ENCODE data around the gene NUDCD2.
"Not testable (repeated sequence)": the region's sequence is repeated elsewhere in the genome, so short reads cannot be mapped to it uniquely, and the experiment has no call there.

The NUDCD2 gene

GRCh38 chr5:163426128-163426527 is 33.8 kb downstream of the NUDCD2 start:
- DNase-seq (ENCODE audit: low read depth): not testable (repeated sequence)

DNA sequence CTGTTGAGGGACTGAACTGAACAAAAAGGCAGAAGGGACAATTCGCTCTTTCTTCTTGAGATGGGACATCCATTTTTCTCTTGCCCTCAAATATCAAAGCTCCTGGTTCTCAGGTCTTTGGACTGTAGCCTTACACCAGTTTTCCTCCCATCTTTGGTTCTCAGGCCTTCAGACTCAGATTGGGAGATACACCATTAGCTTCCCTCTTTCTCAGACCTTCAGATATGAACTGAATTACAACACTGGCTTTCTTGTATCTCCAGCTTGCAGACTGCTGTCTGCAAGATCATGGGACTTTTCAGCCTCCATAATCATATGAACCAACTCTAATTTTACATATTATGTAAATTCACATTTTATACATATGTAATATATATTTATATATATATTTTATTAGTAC is 35.1 kb downstream of the NUDCD2 start:
- no peak for DNase-seq (ENCODE audit: low read depth)

GRCh38 chr5:163415673-163416072 is 44.2 kb downstream of the NUDCD2 start:
- not testable (repeated sequence) for DNase-seq (ENCODE audit: low read depth)

GRCh38 chr5:163410505-163410904 is 49.4 kb downstream of the NUDCD2 start:
- no peak for DNase-seq (ENCODE audit: low read depth)

DNA sequence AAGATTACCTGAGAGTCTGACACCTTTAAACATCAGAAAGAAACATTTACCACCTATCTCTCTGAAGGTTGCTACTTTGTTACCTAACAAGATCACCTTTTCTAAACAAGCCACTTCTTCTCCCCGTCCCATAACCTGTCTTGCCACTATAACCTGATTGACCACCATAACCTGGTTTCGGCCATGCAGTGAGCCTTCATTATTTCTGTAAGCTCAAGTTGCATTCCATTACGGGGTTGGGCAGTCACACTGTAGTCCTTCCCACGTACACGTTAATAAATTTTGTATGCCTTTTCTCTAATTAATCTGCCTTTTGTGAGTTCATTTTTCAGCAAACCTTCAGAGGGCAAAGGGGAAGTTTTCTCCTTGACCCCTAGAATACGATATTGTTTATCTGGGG is 50.5 kb downstream of the NUDCD2 start:
- no peak for DNase-seq (ENCODE audit: low read depth)

DNA sequence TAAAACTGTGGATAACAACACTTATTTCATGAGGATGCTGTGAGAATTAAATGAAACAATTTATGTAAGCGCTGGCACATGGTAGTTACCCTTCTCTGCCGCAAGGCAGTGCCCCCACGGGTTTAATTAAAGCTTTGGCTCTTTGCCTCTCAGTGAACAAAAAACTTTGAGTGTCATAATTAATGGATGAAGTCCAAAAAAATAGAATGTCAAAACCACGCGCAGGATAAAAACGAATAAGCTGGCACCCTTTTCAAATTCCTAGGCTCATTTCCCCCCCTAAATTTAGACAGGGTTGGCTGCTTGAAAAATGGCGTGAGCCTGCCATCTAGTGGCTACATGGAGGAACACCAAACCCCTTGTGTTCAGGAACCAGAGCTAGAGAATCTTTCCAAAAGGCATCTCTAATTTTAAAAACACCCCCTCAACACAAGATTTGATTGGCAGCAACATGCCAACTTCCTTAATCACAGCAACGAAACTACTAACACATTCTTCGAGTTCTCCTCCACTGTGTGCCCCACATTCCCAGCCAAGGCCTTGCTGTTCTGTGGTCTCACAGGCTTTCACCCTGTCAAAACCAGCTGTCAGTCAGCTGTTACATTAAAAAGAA is 51.5 kb downstream of the NUDCD2 start:
- DNase-seq (ENCODE audit: low read depth): peak; percentile 27

GRCh38 chr5:163407034-163407655 is 52.8 kb downstream of the NUDCD2 start:
- DNase-seq (ENCODE audit: low read depth): no peak

- no peak for DNase-seq (ENCODE audit: low read depth)
These were observed 55.3 kb downstream of the NUDCD2 start for GRCh38 chr5:163404364-163405173.

- no peak for DNase-seq (ENCODE audit: low read depth)
These were observed 57.9 kb downstream of the NUDCD2 start for GRCh38 chr5:163402007-163402406.

DNA sequence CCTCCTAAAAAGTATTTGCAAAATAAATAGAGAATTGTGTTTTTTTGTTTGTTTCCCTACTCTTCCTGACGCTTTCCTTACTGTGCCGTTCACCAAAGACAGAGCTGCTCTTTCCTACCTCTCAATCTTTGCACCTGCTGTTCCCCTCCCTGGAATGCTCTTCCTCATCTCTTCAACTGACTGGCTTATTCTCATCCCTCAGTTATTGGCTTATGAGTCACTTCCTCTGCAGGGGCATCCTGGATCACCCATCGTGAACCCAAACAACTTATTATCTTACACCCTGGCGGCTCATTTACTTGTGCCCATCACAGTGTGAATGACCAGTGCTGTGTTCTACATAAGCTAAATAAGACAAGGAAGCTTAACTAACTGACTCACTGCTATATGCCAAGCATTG is 58.6 kb downstream of the NUDCD2 start:
- DNase-seq (ENCODE audit: low read depth): no peak

DNA sequence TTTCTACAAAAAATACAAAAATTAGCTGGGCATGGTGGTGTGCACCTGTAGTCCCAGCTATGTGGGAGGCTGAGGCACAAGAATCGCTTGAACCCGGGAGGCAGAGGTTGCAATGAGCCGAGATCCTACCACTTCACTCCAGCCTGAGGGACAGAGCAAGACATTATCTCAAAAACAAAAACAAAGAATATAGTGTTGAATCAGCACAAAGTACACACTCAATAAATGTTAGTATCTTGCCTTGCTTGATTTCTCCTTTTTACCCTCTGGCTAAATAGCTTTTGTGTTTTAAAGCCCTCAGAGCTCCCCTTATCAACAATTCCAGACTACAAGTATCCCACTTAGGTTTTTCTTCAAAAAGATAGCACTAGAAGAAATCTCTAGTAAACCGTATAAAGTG is 60.0 kb downstream of the NUDCD2 start:
- DNase-seq (ENCODE audit: low read depth): no peak

DNA sequence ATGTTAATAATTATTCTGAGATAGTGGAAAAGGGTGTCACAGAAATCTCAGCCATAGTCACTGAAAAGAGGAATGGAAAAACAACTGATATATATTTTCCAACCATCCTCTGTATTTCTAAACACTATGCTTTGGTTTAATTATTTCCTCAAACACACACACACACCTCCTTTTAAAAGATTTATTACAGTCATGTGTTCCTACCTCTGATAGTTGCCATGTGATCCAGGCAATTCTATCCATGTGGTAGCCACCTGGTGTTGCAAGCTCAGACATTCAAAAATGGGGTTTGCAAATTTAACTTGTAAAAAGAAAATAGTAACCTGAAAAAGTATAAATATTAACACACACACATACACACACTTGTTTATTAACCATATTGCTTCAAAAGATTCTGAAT is 62.5 kb downstream of the NUDCD2 start:
- no peak for DNase-seq (ENCODE audit: low read depth)

GRCh38 chr5:163396818-163397340 is 63.0 kb downstream of the NUDCD2 start:
- DNase-seq (ENCODE audit: low read depth): not testable (repeated sequence)
